ENCODE measurements around the gene SHC4. TPM values are rescaled to one million over a fixed set of nuclear protein-coding genes. Genes with fewer than 3 reads are reported as not detected.

The SHC4 gene
- total RNA-seq, 2 experiments from 2014 or later, result 1.9 to 2.6 TPM

GRCh38 chr15:48877630-48878595, 85.8 kb downstream of the SHC4 start, which contains the start of gene EID1:
TSS of gene EID1 (plus strand) at chr15:48878134. CDS start at chr15:48878177, 43 bp downstream.
- peak within 1 kb of the TSS; percentile 96 for H3K27ac Mint-ChIP-seq
- peaks cover 12% of the 10 kb centered on the region for H3K27me3 Mint-ChIP-seq
- peak within 1 kb of the TSS; percentile 99 for H3K4me3 Mint-ChIP-seq

DNA sequence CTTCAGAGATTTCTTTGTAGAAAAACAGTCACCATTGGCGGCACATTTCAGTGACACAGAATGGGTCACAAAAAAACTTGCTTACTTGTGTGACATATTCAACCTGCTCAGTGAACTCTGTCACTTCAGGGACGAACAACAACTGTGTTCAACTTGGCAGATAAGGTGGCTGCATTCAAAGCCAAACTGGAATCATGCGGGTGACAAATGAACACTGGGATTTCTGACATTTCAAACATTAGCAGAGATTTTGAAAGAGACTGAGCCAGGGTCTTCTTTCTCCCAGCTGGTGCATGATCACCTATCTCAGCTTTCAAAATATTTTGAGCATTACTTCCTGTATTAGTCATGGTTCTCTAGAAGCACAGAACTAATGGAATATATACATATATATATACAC, 87.7 kb downstream of the SHC4 start:
- Mint-ChIP-seq H3K9me3 (no peaks in the 10 kb centered on the region), H3K27ac (no peak overlapping the region), H3K4me1 (ENCODE audit: low read depth) (peaks cover 34% of the 10 kb centered on the region), H3K36me3 (peaks cover 17% of the 10 kb centered on the region), H3K27me3 (peaks cover 20% of the 10 kb centered on the region), H3K4me3 (no peak overlapping the region)
- ChIA-PET CTCF (interaction anchor here (1.3 to 1.5 kb wide), 2 partner anchors 100 to 269 kb away, joined by 3 to 4 read pairs; no protein-coding TSS in a partner anchor), POLR2A (no interaction called here)
- no peak for DNase-seq
- intact Hi-C loops (cut with micrococcal nuclease), result loop anchor here (5.0 to 10.0 kb wide), 4 partner anchors 66 to 1261 kb away; partner anchors contain the start of gene DUT

More at GRCh38 chr15:48877630-48878595, 85.8 kb downstream of the SHC4 start, which contains the start of gene EID1:
- H3K36me3 Mint-ChIP-seq, result peaks cover 17% of the 10 kb centered on the region
- H3K4me1 Mint-ChIP-seq (ENCODE audit: low read depth), result peaks cover 44% of the 10 kb centered on the region
- no peaks in the 10 kb centered on the region for H3K9me3 Mint-ChIP-seq
- ChIA-PET POLR2A (interaction anchor here (0.6 to 1.7 kb wide), 14 partner anchors 10 to 1383 kb away, joined by 3 to 14 read pairs (median 4); partner anchors contain the start of genes CEP152, COPS2 and GALK2), CTCF (interaction anchor here (0.8 to 2.2 kb wide), 12 partner anchors 12 to 292 kb away, joined by 3 to 19 read pairs (median 4); partner anchors contain the start of genes CEP152, COPS2 and SECISBP2L)
- intact Hi-C loops (cut with micrococcal nuclease), result loop anchor here (1.0 to 10.0 kb wide), 12 partner anchors 51 to 1475 kb away; partner anchors contain the start of genes CEP152, COPS2, DUT and FAM227B
- DNase-seq, result peak; percentile 96

- no peak overlapping the region for H3K4me3 Mint-ChIP-seq
- POLR2A ChIA-PET, result no interaction called here
- CTCF ChIA-PET, result interaction anchor here (0.8 to 1.5 kb wide), 3 partner anchors 100 to 270 kb away, joined by 3 to 4 read pairs (median 4); no protein-coding TSS in a partner anchor
- intact Hi-C loops (cut with micrococcal nuclease), result loop anchor here (5.0 to 10.0 kb wide), 4 partner anchors 67 to 1262 kb away; partner anchors contain the start of gene DUT
- peak; percentile 32 for DNase-seq
- H3K36me3 Mint-ChIP-seq, result peaks cover 17% of the 10 kb centered on the region
- H3K4me1 Mint-ChIP-seq (ENCODE audit: low read depth), result peaks cover 30% of the 10 kb centered on the region
- H3K27me3 Mint-ChIP-seq, result peaks cover 20% of the 10 kb centered on the region
- no peaks in the 10 kb centered on the region for H3K9me3 Mint-ChIP-seq
- no peak overlapping the region for H3K27ac Mint-ChIP-seq
Observed at GRCh38 chr15:48875241-48875960, 88.3 kb downstream of the SHC4 start.

- Mint-ChIP-seq H3K4me1 (ENCODE audit: low read depth) (peaks cover 10% of the 10 kb centered on the region), H3K27me3 (peaks cover 24% of the 10 kb centered on the region), H3K9me3 (no peaks in the 10 kb centered on the region), H3K27ac (no peak overlapping the region), H3K36me3 (no peaks in the 10 kb centered on the region), H3K4me3 (no peak overlapping the region)
- intact Hi-C loops (cut with micrococcal nuclease), result loop anchor here (10.0 kb wide), 1 partner anchor 1192 kb away; no protein-coding TSS in a partner anchor
- POLR2A ChIA-PET, result no interaction called here
- CTCF ChIA-PET, result interaction anchor here (2.7 kb wide), 1 partner anchor 10 kb away, joined by 9 read pairs; no protein-coding TSS in a partner anchor
- no peak for DNase-seq
Observed at GRCh38 chr15:48872632-48873031, 91.1 kb downstream of the SHC4 start.

GRCh38 chr15:48871542-48871941, 92.2 kb downstream of the SHC4 start:
- ChIA-PET CTCF (interaction anchor here (2.7 kb wide), 1 partner anchor 9 kb away, joined by 9 read pairs; no protein-coding TSS in a partner anchor), POLR2A (no interaction called here)
- H3K4me3 Mint-ChIP-seq, result no peak overlapping the region
- no peak for DNase-seq
- peaks cover 4% of the 10 kb centered on the region for H3K4me1 Mint-ChIP-seq (ENCODE audit: low read depth)
- intact Hi-C loops (cut with micrococcal nuclease), result loop anchor here (10.0 kb wide), 1 partner anchor 1193 kb away; no protein-coding TSS in a partner anchor
- H3K27me3 Mint-ChIP-seq, result peaks cover 24% of the 10 kb centered on the region
- H3K27ac Mint-ChIP-seq, result no peak overlapping the region
- H3K9me3 Mint-ChIP-seq, result no peaks in the 10 kb centered on the region
- no peaks in the 10 kb centered on the region for H3K36me3 Mint-ChIP-seq

GRCh38 chr15:48869966-48870365, 93.8 kb downstream of the SHC4 start:
- Mint-ChIP-seq H3K9me3 (no peaks in the 10 kb centered on the region), H3K27ac (no peak overlapping the region), H3K27me3 (peaks cover 28% of the 10 kb centered on the region), H3K36me3 (no peaks in the 10 kb centered on the region), H3K4me1 (ENCODE audit: low read depth) (no peaks in the 10 kb centered on the region), H3K4me3 (no peak overlapping the region)
- no peak for DNase-seq
- ChIA-PET CTCF (interaction anchor here (1.0 kb wide), 1 partner anchor 106 kb away, joined by 3 read pairs; no protein-coding TSS in a partner anchor), POLR2A (no interaction called here)
- intact Hi-C loops (cut with micrococcal nuclease), result loop anchor here (10.0 kb wide), 3 partner anchors 515 to 1195 kb away; no protein-coding TSS in a partner anchor

GRCh38 chr15:48868536-48868935, 95.2 kb downstream of the SHC4 start:
- no peak overlapping the region for H3K27ac Mint-ChIP-seq
- no peaks in the 10 kb centered on the region for H3K4me1 Mint-ChIP-seq (ENCODE audit: low read depth)
- H3K36me3 Mint-ChIP-seq, result no peaks in the 10 kb centered on the region
- H3K4me3 Mint-ChIP-seq, result no peak overlapping the region
- intact Hi-C loops (cut with micrococcal nuclease), result loop anchor here (10.0 kb wide), 2 partner anchors 514 to 1136 kb away; no protein-coding TSS in a partner anchor
- ChIA-PET CTCF (interaction anchor here (1.2 to 2.0 kb wide), 3 partner anchors 9 to 277 kb away, joined by 3 to 5 read pairs (median 4); no protein-coding TSS in a partner anchor), POLR2A (no interaction called here)
- DNase-seq, result no peak
- H3K27me3 Mint-ChIP-seq, result peaks cover 20% of the 10 kb centered on the region
- H3K9me3 Mint-ChIP-seq, result no peaks in the 10 kb centered on the region

DNA sequence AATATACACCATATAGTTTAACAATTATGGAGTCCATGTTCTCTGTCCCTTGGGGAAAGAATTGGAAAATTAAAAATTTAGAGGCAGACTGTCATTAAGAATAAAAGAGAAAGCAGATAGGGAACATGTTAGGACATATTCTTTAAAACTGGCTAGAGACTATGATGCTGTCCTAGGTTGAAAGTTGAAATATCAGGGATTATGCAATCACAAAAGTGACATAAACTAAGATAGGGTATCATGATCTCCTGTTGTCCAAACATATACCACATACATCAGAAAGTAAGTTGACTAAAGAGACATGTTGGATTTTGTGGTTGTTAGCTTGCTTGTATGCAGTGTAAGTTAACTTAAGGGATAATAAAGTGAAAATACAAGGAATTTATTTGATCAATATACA, 95.7 kb downstream of the SHC4 start:
- Mint-ChIP-seq H3K9me3 (no peaks in the 10 kb centered on the region), H3K4me3 (no peak overlapping the region), H3K27me3 (peaks cover 17% of the 10 kb centered on the region), H3K27ac (no peak overlapping the region), H3K4me1 (ENCODE audit: low read depth) (no peaks in the 10 kb centered on the region), H3K36me3 (no peaks in the 10 kb centered on the region)
- intact Hi-C loops (cut with micrococcal nuclease), result loop anchor here (10.0 kb wide), 2 partner anchors 513 to 1137 kb away; no protein-coding TSS in a partner anchor
- no peak for DNase-seq
- POLR2A ChIA-PET, result no interaction called here
- CTCF ChIA-PET, result interaction anchor here (1.2 to 2.0 kb wide), 3 partner anchors 9 to 278 kb away, joined by 3 to 5 read pairs (median 4); no protein-coding TSS in a partner anchor

- no peaks in the 10 kb centered on the region for H3K36me3 Mint-ChIP-seq
- no peaks in the 10 kb centered on the region for H3K9me3 Mint-ChIP-seq
- peaks cover 6% of the 10 kb centered on the region for H3K4me1 Mint-ChIP-seq (ENCODE audit: low read depth)
- CTCF ChIA-PET, result interaction anchor here (0.8 to 1.3 kb wide), 2 partner anchors 100 to 280 kb away, joined by 3 to 5 read pairs; no protein-coding TSS in a partner anchor
- peaks cover 8% of the 10 kb centered on the region for H3K27me3 Mint-ChIP-seq
- intact Hi-C loops (cut with micrococcal nuclease), result loop anchor here (10.0 kb wide), 2 partner anchors 511 to 1139 kb away; no protein-coding TSS in a partner anchor
- no peak for DNase-seq
- H3K4me3 Mint-ChIP-seq, result no peak overlapping the region
- no peak overlapping the region for H3K27ac Mint-ChIP-seq
- POLR2A ChIA-PET, result interaction anchor here (1.2 kb wide), 1 partner anchor 12 kb away, joined by 4 read pairs; the partner anchor contains the start of gene EID1
Observed at GRCh38 chr15:48866141-48866563, 97.6 kb downstream of the SHC4 start.

DNA sequence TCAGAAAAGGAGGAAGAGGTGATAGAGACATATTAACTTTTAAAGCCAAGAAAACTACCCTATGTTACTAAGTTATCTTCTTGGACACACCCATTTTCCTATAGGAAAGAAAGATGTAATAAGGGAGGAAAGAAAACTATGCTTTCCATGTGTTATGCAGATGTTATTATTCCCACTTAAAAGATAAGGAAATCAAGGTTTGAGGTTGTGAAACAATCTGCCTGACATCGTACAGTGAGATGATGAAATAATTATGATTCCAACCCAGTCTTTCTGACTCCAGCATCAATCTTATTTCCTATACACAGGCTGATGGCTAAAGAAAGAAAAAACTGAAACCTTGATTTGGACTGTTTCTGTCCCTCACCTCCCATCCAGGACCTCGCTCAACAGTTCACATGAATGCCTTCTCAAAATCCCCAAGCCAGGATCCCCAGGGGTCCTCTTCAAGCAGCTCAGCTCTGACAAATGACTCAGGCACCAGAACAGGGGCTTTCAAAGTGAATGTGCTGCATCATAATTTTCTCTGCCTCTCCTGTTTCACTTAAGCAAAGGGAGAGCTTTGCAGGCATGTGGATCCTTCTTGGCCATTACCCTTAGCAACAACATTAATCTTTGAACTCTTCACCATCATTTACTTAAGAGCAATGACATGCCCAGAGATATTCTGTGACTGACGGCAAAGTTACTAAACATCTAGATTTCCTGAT, 98.2 kb downstream of the SHC4 start:
- no peak for DNase-seq
- H3K9me3 Mint-ChIP-seq, result no peaks in the 10 kb centered on the region
- H3K4me3 Mint-ChIP-seq, result no peak overlapping the region
- CTCF ChIA-PET, result interaction anchor here (0.7 to 1.5 kb wide), 4 partner anchors 54 to 280 kb away, joined by 4 to 10 read pairs (median 5); partner anchors contain the start of gene CEP152
- POLR2A ChIA-PET, result interaction anchor here (1.2 kb wide), 1 partner anchor 13 kb away, joined by 4 read pairs; the partner anchor contains the start of gene EID1
- H3K4me1 Mint-ChIP-seq (ENCODE audit: low read depth), result peaks cover 6% of the 10 kb centered on the region
- H3K27me3 Mint-ChIP-seq, result peaks cover 8% of the 10 kb centered on the region
- no peaks in the 10 kb centered on the region for H3K36me3 Mint-ChIP-seq
- H3K27ac Mint-ChIP-seq, result no peak overlapping the region
- intact Hi-C loops (cut with micrococcal nuclease), result loop anchor here (10.0 kb wide), 2 partner anchors 511 to 1139 kb away; no protein-coding TSS in a partner anchor

Data from activated CD4-positive, alpha-beta memory T cell treated with anti-CD3 and anti-CD28 coated beads for 36 hours (primary cell).